Subcutaneous adipose tissue (tissue), 4 donors: ENCODE results near the gene CCDC7. TPM values are rescaled to one million over a fixed set of nuclear protein-coding genes. Genes with fewer than 3 reads are reported as not detected.

ENCODE experiments used
- total RNA-seq, 4 donors: library from RNA; depleted of rRNA; stranded (reverse); fragments of >200 nt; gene quantifications; one replicate each; pipeline ENCODE4 v1.1.0, GENCODE V29; 2016
- TF ChIP-seq, protein P1 (sequence below): fragments of 450-650 bp; IDR thresholded peaks from one replicate; pipeline ENCODE4 v1.5.1; 2016; ENCODE audit warnings: low read depth, mild to moderate bottlenecking, control low read depth, antibody characterized with exemption, moderate library complexity

The CCDC7 gene
- total RNA-seq, 4 donors from 2014 or later = 11.0 to 31.0 (median 27.5) TPM

- TF ChIP-seq, protein P1, sequence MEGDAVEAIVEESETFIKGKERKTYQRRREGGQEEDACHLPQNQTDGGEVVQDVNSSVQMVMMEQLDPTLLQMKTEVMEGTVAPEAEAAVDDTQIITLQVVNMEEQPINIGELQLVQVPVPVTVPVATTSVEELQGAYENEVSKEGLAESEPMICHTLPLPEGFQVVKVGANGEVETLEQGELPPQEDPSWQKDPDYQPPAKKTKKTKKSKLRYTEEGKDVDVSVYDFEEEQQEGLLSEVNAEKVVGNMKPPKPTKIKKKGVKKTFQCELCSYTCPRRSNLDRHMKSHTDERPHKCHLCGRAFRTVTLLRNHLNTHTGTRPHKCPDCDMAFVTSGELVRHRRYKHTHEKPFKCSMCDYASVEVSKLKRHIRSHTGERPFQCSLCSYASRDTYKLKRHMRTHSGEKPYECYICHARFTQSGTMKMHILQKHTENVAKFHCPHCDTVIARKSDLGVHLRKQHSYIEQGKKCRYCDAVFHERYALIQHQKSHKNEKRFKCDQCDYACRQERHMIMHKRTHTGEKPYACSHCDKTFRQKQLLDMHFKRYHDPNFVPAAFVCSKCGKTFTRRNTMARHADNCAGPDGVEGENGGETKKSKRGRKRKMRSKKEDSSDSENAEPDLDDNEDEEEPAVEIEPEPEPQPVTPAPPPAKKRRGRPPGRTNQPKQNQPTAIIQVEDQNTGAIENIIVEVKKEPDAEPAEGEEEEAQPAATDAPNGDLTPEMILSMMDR = no peak
Measured at GRCh38 chr10:32909456-32909855, 463.5 kb downstream of the CCDC7 start.

GRCh38 chr10:32911285-32912016 lies 465.5 kb downstream of the CCDC7 start:
- TF ChIP-seq, protein P1 = no peak

DNA sequence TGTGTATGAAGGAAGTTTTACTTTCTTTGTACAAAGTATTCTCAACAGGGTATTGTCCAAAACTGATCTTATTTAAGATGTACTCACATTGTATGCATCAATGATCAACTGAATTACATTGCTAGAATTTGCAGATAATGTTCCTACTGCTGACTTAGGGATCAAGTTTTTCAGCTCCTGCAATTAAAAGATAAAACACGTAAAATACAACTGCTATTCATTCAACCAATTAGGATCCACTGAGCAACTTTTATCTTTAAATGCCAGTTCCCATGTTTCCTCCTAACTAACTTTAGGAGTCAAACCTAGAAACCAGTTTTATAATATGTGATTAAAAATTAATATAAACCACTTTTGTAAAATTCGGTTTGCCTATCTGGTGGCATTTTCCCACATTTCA lies 476.2 kb downstream of the CCDC7 start:
- TF ChIP-seq, protein P1 = no peak

GRCh38 chr10:32923134-32923533 lies 477.2 kb downstream of the CCDC7 start:
- TF ChIP-seq, protein P1 = no peak

GRCh38 chr10:32923849-32924248 lies 477.9 kb downstream of the CCDC7 start:
- TF ChIP-seq, protein P1 = no peak

Other genes starting within 250 kb of the CCDC7 start
- 10 to 100 TPM; 35.2 to 49.9 (median 41.6) TPM for gene EPC1, start 99.0 kb upstream of the CCDC7 start, total RNA-seq